MM.1S (cell line): ENCODE data around the gene GPR107.

Experiments used
- CTCF ChIP-seq: fragments of 300-600 bp; sonication (generic); IDR thresholded peaks from 2 replicates; pipeline ENCODE4 v1.5.1; 2016; ENCODE audit warnings: antibody characterized with exemption, low read length, mixed read lengths
- EZH2 ChIP-seq: fragments of 300-600 bp; sonication (generic); optimal IDR thresholded peaks from 2 replicates; pipeline ENCODE3; 2017; ENCODE audit warnings: low read depth, mild to moderate bottlenecking, antibody characterized with exemption, low read length, mixed read lengths
- EZH2phosphoT487 ChIP-seq: fragments of 300-600 bp; sonication (generic); IDR thresholded peaks from 2 replicates; pipeline ENCODE4 v1.6.1; 2018; ENCODE audit warnings: antibody characterized with exemption, low read length

GRCh38 chr9:130017076-130017475 lies 36.6 kb upstream of the GPR107 start:
- TF ChIP-seq CTCF (no peak), EZH2 (no peak), EZH2phosphoT487 (no peak)
